Measurements from ENCODE around the gene SYNDIG1L.

The SYNDIG1L gene

DNA sequence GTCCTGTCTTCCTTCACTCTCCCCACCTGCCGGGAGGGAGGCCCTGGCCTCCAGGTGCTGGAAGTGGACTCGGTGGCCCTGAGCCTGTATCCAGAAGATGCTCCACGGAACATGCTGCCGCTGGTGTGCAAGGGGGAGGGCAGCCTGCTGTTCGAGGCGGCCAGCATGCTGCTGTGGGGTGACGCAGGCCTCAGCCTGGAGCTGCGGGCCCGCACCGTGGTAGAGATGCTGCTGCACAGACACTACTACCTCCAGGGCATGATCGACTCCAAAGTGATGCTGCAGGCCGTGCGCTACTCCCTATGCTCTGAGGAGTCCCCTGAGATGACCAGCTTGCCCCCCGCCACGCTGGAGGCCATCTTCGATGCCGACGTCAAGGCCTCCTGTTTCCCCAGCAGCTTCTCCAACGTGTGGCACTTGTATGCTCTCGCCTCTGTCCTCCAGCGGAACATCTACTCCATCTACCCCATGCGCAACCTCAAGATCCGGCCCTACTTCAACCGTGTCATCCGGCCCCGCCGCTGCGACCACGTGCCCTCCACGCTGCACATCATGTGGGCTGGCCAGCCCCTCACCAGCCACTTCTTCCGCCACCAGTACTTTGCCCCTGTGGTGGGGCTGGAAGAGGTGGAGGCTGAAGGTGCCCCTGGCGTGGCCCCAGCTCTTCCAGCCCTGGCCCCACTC is 69.0 kb downstream of the SYNDIG1L start:
- no peak for DNase-seq

Measured in NCI-H2171 (cell line).